Stimulated activated naive CD8-positive, alpha-beta T cell treated with anti-CD3 and anti-CD28 coated beads, Interleukin-15, amount 100 ng/mL, for 72 hours (primary cell): Measurements from ENCODE around the gene CCDC102A.

Experiments
- ATAC-seq: fragments of 150-1000 bp; cut with Tn5 transposase; 2 replicates; pipeline ENCODE4 v1.10.0; 2021; ENCODE audit warnings: mild to moderate bottlenecking, moderate library complexity
- DNase-seq, 2 donors: peaks; one replicate each; pipeline ENCODE4 v3.0.0; 2021 to 2022
- H3K27ac Mint-ChIP-seq, 2 donors: one replicate each; pipeline ENCODE4 v1.8.0; 2022; ENCODE audit warnings: mild to moderate bottlenecking in 2 of 2, mixed read lengths in 2 of 2, moderate library complexity in 2 of 2
- H3K27me3 Mint-ChIP-seq: one replicate; pipeline ENCODE4 v1.8.0; 2022; ENCODE audit warnings: mixed read lengths
- H3K4me1 Mint-ChIP-seq: one replicate; pipeline ENCODE4 v1.8.0; 2022; ENCODE audit warnings: mild to moderate bottlenecking, mixed read lengths
- H3K4me3 Mint-ChIP-seq, 2 donors: one replicate each; pipeline ENCODE4 v1.8.0; 2022; ENCODE audit warnings: mild to moderate bottlenecking in 2 of 2, mixed read lengths in 2 of 2, moderate library complexity in 1 of 2
- H3K9me3 Mint-ChIP-seq, 2 donors: one replicate each; pipeline ENCODE4 v1.8.0; 2022; ENCODE audit warnings: mixed read lengths in 2 of 2

Gene CCDC102A

DNA sequence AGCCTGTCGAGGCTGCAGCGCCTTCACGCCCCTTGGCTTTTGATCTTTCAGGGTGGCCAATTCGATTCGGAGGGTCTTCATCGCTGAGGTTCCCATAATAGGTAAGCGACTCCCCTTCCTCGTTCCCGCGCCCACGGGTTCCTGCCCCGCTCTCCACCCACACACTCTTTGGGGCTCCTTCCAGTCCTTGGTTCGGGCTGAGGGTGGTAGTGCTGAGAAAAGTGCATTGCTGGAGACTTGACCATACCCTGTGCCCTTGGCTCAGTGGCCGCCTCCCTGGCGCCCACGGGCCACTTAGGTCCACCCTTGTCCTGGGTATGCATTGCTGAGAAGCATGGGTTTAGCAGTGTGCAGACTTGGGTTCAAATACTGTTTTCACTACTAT, 73.4 kb downstream of the CCDC102A start:
- H3K27me3 Mint-ChIP-seq = no peaks in the 10 kb centered on the region
- H3K4me3 Mint-ChIP-seq = peak overlapping the region; percentile 99 to 100
- no peaks in the 10 kb centered on the region for H3K9me3 Mint-ChIP-seq
- DNase-seq (no peak), ATAC-seq (peak; percentile 57)
- peaks cover 33% of the 10 kb centered on the region for H3K4me1 Mint-ChIP-seq
- H3K27ac Mint-ChIP-seq = peak overlapping the region; percentile 93 to 100

DNA sequence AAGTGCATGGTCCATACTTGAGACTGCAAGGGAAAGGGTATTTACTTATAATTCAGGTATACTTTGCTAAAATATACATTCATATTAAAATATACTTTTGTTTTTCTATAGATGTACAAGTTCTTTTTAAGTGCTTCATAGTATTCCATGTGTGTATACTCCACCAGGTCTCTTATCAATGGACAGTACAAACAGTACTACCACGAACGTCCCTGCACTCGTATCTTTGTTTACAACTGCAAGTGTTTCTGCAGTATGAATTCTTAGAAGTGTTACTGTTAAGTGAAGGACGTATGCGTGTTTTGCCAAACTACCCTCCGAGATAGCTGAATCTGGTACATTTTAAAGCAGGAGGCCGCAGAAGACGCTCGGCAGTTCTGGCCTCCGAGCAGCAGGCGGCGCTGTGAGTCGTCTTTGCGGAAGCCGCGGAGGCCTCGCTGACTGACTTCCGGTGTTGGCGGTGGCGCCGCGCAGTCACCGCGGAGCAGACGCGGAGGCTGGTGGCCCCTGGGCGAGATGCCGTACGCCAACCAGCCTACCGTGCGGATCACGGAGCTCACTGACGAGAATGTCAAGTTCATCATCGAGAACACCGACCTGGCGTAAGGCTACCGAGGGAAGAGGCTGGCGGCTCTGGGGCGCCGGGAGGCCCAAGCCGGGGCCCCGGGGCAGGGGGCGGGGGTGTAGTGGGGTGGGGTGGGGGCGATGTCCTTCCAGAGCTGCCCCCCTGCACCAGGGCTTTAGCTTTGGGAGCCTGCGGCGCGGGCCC, 74.0 kb downstream of the CCDC102A start, which contains the start of gene POLR2C:
Gene POLR2C (plus strand): TSS at position 471 of the 769 bp plus-strand sequence. CDS start 46 bp downstream, at position 517.
- DNase-seq (peak; percentile 93), ATAC-seq (peak; percentile 97)
- Mint-ChIP-seq H3K4me3 (peak within 1 kb of the TSS; percentile 99 to 100), H3K9me3 (no peaks in the 10 kb centered on the region), H3K27me3 (no peaks in the 10 kb centered on the region), H3K4me1 (peaks cover 33% of the 10 kb centered on the region), H3K27ac (peak within 1 kb of the TSS; percentile 100)
